ENCODE data around the gene TSPAN3.

GRCh38 chr15:77010857-77011256, 60.1 kb downstream of the TSPAN3 start:
- TF ChIP-seq CTCF (IDR thresholded peaks at IDR 0.05) (no peak), POLR2AphosphoS5 (IDR thresholded peaks at IDR 0.05; ENCODE audit: insufficient read depth in 1 of 2, low read depth in 1 of 2) (no peak)

All from vagina (tissue), 2 donors.